Erythroblast (primary cell): ENCODE results near the gene DCBLD1.

ENCODE experiments used
- GATA1 ChIP-seq: IDR thresholded peaks from 2 replicates; pipeline ENCODE4 v1.6.1; 2011; ENCODE audit warnings: low read depth, mild to moderate bottlenecking, control low read depth, low read length, moderate library complexity
- POLR2A ChIP-seq: IDR thresholded peaks from 2 replicates; pipeline ENCODE4 v1.6.1; 2011; ENCODE audit warnings: mild to moderate bottlenecking, low read length

- TF ChIP-seq POLR2A (no peak), GATA1 (no peak)
Measured at GRCh38 chr6:117544716-117545115, 62.2 kb downstream of the DCBLD1 start.
